HepG2 (cell line): ENCODE results near the gene ZDHHC14. TPM values are rescaled to one million over a fixed set of nuclear protein-coding genes. Genes with fewer than 3 reads are reported as not detected.

Experiments
- CHD2 ChIP-seq: IDR thresholded peaks from 2 replicates; pipeline ENCODE4 v1.6.1; 2011; ENCODE audit warnings: low read depth, low read length, improper control_type of control experiment
- ELF1 ChIP-seq: sonication (generic); formaldehyde crosslinking; IDR thresholded peaks from 2 replicates; pipeline ENCODE4 v1.4.0; 2020; ENCODE audit warnings: missing genetic modification reagents
- ERF ChIP-seq: IDR thresholded peaks from 2 replicates; pipeline ENCODE4 v1.6.1; 2018; ENCODE audit warnings: missing biosample characterization, missing genetic modification reagents
- HNRNPLL ChIP-seq: fragments of 200-400 bp; formaldehyde crosslinking; IDR thresholded peaks from 2 replicates; pipeline ENCODE4 v1.6.1; 2017; ENCODE audit warnings: mild to moderate bottlenecking, low read depth, low read length; ENCODE audit not compliant: poor library complexity, severe bottlenecking
- LCORL ChIP-seq, 2 experiments: fragments of 450-650 bp in 1 of 2; sonication (generic) in 1 of 2; formaldehyde crosslinking in 1 of 2; IDR thresholded peaks; 2 replicates each; pipeline versions ENCODE4 v1.5.0 to v1.6.1; 2017 to 2020; ENCODE audit warnings: antibody characterized with exemption in 1 of 2, missing genetic modification reagents in 1 of 2
- MTA3 ChIP-seq: sonication (generic); formaldehyde crosslinking; IDR thresholded peaks from 2 replicates; pipeline ENCODE4 v1.4.0; 2020; ENCODE audit warnings: missing genetic modification reagents
- PBX3 ChIP-seq: sonication (generic); formaldehyde crosslinking; IDR thresholded peaks from 2 replicates; pipeline ENCODE4 v1.8.1; 2023; ENCODE audit warnings: missing genetic modification reagents, inconsistent platforms, borderline replicate concordance
- PCBP1 ChIP-seq: fragments of 200-400 bp; formaldehyde crosslinking; IDR thresholded peaks from 2 replicates; pipeline ENCODE4 v1.6.1; 2017; ENCODE audit warnings: mild to moderate bottlenecking, low read depth, low read length, borderline replicate concordance
- RAD51 ChIP-seq: fragments of 450-650 bp; IDR thresholded peaks from 2 replicates; pipeline ENCODE4 v1.6.1; 2016; ENCODE audit warnings: borderline replicate concordance
- RCOR2 ChIP-seq: IDR thresholded peaks from 2 replicates; pipeline ENCODE4 v1.6.1; 2016; ENCODE audit warnings: missing biosample characterization, missing genetic modification reagents
- SSRP1 ChIP-seq: IDR thresholded peaks from 2 replicates; pipeline ENCODE4 v1.6.1; 2016; ENCODE audit warnings: control low read depth
- SUZ12 ChIP-seq: fragments of 150-350 bp; IDR thresholded peaks from 2 replicates; pipeline ENCODE4 v1.6.1; 2014; ENCODE audit warnings: low read depth, low read length
- ZFP36 ChIP-seq: fragments of 150-350 bp; IDR thresholded peaks from 2 replicates; pipeline ENCODE4 v1.6.1; 2018; ENCODE audit warnings: borderline replicate concordance, low read length, low read depth; ENCODE audit not compliant: partially characterized antibody
- ZFP36L2 ChIP-seq: sonication (generic); formaldehyde crosslinking; IDR thresholded peaks from 2 replicates; pipeline ENCODE4 v1.4.0; 2020; ENCODE audit warnings: missing genetic modification reagents
- ZNF3 ChIP-seq: IDR thresholded peaks from 2 replicates; pipeline ENCODE4 v1.7.0; 2017; ENCODE audit warnings: inconsistent platforms
- ZNF331 ChIP-seq: sonication (generic); formaldehyde crosslinking; IDR thresholded peaks from 2 replicates; pipeline ENCODE4 v1.4.0; 2020; ENCODE audit warnings: missing genetic modification reagents
- ZNF354B ChIP-seq: sonication (generic); formaldehyde crosslinking; IDR thresholded peaks from 2 replicates; pipeline ENCODE4 v1.8.0; 2022; ENCODE audit warnings: mild to moderate bottlenecking, missing genetic modification reagents
- ZNF362 ChIP-seq: sonication (generic); formaldehyde crosslinking; IDR thresholded peaks from 2 replicates; pipeline ENCODE4 v1.4.0; 2020; ENCODE audit warnings: missing genetic modification reagents, mild to moderate bottlenecking, borderline replicate concordance
- ZNF563 ChIP-seq: sonication (generic); formaldehyde crosslinking; IDR thresholded peaks from 2 replicates; pipeline ENCODE4 v1.8.0; 2022; ENCODE audit warnings: mild to moderate bottlenecking, moderate library complexity, missing genetic modification reagents
- ZNF576 ChIP-seq: sonication (generic); formaldehyde crosslinking; IDR thresholded peaks from 2 replicates; pipeline ENCODE4 v1.4.0; 2020; ENCODE audit warnings: mild to moderate bottlenecking, missing genetic modification reagents
- ZNF766 ChIP-seq: sonication (generic); formaldehyde crosslinking; IDR thresholded peaks from 2 replicates; pipeline ENCODE4 v1.5.0; 2020; ENCODE audit warnings: missing genetic modification reagents, borderline replicate concordance
- ZNF773 ChIP-seq: sonication (generic); formaldehyde crosslinking; IDR thresholded peaks from 2 replicates; pipeline ENCODE4 v1.4.0; 2020; ENCODE audit warnings: missing genetic modification reagents, borderline replicate concordance
- ZNF784 ChIP-seq: sonication (generic); formaldehyde crosslinking; IDR thresholded peaks from 2 replicates; pipeline ENCODE4 v1.5.1; 2020; ENCODE audit warnings: missing genetic modification reagents, mild to moderate bottlenecking, borderline replicate concordance
- ZNF883 ChIP-seq: sonication (generic); formaldehyde crosslinking; IDR thresholded peaks from 2 replicates; pipeline ENCODE4 v1.5.1; 2020; ENCODE audit warnings: mild to moderate bottlenecking, missing genetic modification reagents; ENCODE audit errors: not compliant biosample characterization
- ZUFSP ChIP-seq: sonication (generic); formaldehyde crosslinking; IDR thresholded peaks from 2 replicates; pipeline ENCODE4 v1.9.0; 2021; ENCODE audit warnings: missing genetic modification reagents, mild to moderate bottlenecking, borderline replicate concordance
- polyA plus RNA-seq, 8 experiments: library from polyadenylated mRNA; depleted of rRNA in 3 of 8; stranded (reverse) in 7 of 8; unstranded in 1 of 8; fragments of >200 nt; fragmentation: Illumina TruSeq in 4 of 8; extraction: Trizol in 4 of 8; gene quantifications; 2 replicates each; pipeline versions ENCODE4 v1.2.1 to v1.2.3, GENCODE V29; 2011 to 2016; ENCODE audit warnings: low read depth in 4 of 8, missing spikeins in 1 of 8, mixed read lengths in 1 of 8; ENCODE audit not compliant: insufficient read depth in 1 of 8
- total RNA-seq, 5 experiments: library from RNA; depleted of rRNA; stranded (reverse); fragments of >200 nt; fragmentation: Illumina TruSeq; extraction: Trizol; gene quantifications; 2 replicates each; pipeline ENCODE4 v1.2.3, GENCODE V29; 2016; ENCODE audit warnings: low read depth in 1 of 5

Gene ZDHHC14
- total and polyA plus RNA-seq, 2 of the 13 experiments (the other 11 are each of a cell fraction or from before 2014, with no cell fraction given): 3.7 to 9.5 TPM

GRCh38 chr6:157535340-157536222 is 154.6 kb downstream of the ZDHHC14 start (continued):
- TF ChIP-seq ZNF3 (no peak), ZUFSP (CRISPR knock-in tag) (no peak), MTA3 (CRISPR knock-in tag) (no peak), ZFP36 (no peak), HNRNPLL (no peak), ZFP36L2 (CRISPR knock-in tag) (0 out of 2 replicates have a peak, but pooled peaks have one; percentile 56), ZNF563 (no peak), ZNF784 (CRISPR knock-in tag) (0 out of 2 replicates have a peak, but pooled peaks have one; percentile 41), ZNF773 (no peak), SUZ12 (no peak), ZNF766 (CRISPR knock-in tag) (0 out of 2 replicates have a peak, but pooled peaks have one; percentile 34), ZNF883 (CRISPR knock-in tag) (no peak), CHD2 (no peak), PCBP1 (no peak), RCOR2 (CRISPR knock-in tag) (0 out of 2 replicates have a peak, but pooled peaks have one; percentile 19), ZNF576 (no peak), ZNF331 (CRISPR knock-in tag) (no peak), SSRP1 (CRISPR knock-in tag) (no peak), ZNF354B (CRISPR knock-in tag) (0 out of 2 replicates have a peak, but pooled peaks have one; percentile 72), RAD51 (no peak), LCORL (IDR thresholded peaks at IDR 0.05) (no peak), LCORL (CRISPR knock-in tag; IDR thresholded peaks at IDR 0.05) (0 out of 2 replicates have a peak, but pooled peaks have one; percentile 20), ERF (CRISPR knock-in tag) (peak; percentile 53; the same call in 1 of the 2 replicates), ELF1 (CRISPR knock-in tag) (peak; percentile 48; the same call in 1 of the 2 replicates), PBX3 (no peak), ZNF362 (CRISPR knock-in tag) (no peak)
